Brain microvascular endothelial cell (primary cell): ENCODE data around the gene PSTPIP1.
A peak's percentile ranks its signal among the peaks of the same experiment; 100 is the strongest.

Experiments used
- DNase-seq: peaks from one replicate; pipeline ENCODE4 v3.0.0-alpha.2; 2020
- H3K27ac ChIP-seq: fragments of 250-450 bp; sonication (Bioruptor Pico); 2 replicates; pipeline ENCODE4 v1.5.1; 2020; ENCODE audit warnings: mild to moderate bottlenecking, moderate library complexity
- H3K27me3 ChIP-seq: fragments of 250-450 bp; sonication (Bioruptor Pico); replicated peaks from 2 replicates; pipeline ENCODE4 v1.5.1; 2020; ENCODE audit warnings: mild to moderate bottlenecking
- H3K36me3 ChIP-seq: fragments of 250-450 bp; sonication (Bioruptor Pico); replicated peaks from 2 replicates; pipeline ENCODE4 v1.5.1; 2020; ENCODE audit warnings: mild to moderate bottlenecking
- H3K4me3 ChIP-seq: 2 replicates; pipeline ENCODE4 v1.5.1; 2011; ENCODE audit warnings: low read depth, mild to moderate bottlenecking, control low read depth, low read length, moderate library complexity
- CTCF ChIP-seq: IDR thresholded peaks from 2 replicates; pipeline ENCODE4 v1.5.1; 2011; ENCODE audit warnings: low read depth, mild to moderate bottlenecking, moderate library complexity, low read length, control low read depth, inconsistent platforms; ENCODE audit errors: missing control alignments
- in situ Hi-C: cut with HindIII; loops from 2 replicates; pipeline ENCODE4 v1.10.0; 2017; ENCODE audit warnings: low sequenced_read_pairs, low pct_ligation_motif_present

Gene PSTPIP1

GRCh38 chr15:77039217-77039533 lies 44.2 kb downstream of the PSTPIP1 start:
- no peak for TF ChIP-seq CTCF
- H3K36me3 ChIP-seq: peaks cover 2% of the 10 kb centered on the region
- in situ Hi-C loops: no loop called here
- no peak overlapping the region for H3K4me3 ChIP-seq
- H3K27ac ChIP-seq: no peak overlapping the region
- no peaks in the 10 kb centered on the region for H3K27me3 ChIP-seq
- no peak for DNase-seq

GRCh38 chr15:77039848-77040247 lies 44.9 kb downstream of the PSTPIP1 start:
- no peak overlapping the region for H3K27ac ChIP-seq
- TF ChIP-seq CTCF: no peak
- H3K36me3 ChIP-seq: peaks cover 8% of the 10 kb centered on the region
- in situ Hi-C loops: no loop called here
- no peak for DNase-seq
- no peak overlapping the region for H3K4me3 ChIP-seq
- H3K27me3 ChIP-seq: no peaks in the 10 kb centered on the region

GRCh38 chr15:77040673-77041072 lies 45.7 kb downstream of the PSTPIP1 start:
- in situ Hi-C loops: no loop called here
- Histone ChIP-seq H3K4me3 (no peak overlapping the region), H3K27me3 (no peaks in the 10 kb centered on the region), H3K36me3 (peaks cover 14% of the 10 kb centered on the region), H3K27ac (peak overlapping the region; percentile 2)
- peak; percentile 55 for DNase-seq
- no peak for TF ChIP-seq CTCF

- peaks cover 25% of the 10 kb centered on the region for H3K36me3 ChIP-seq
- H3K4me3 ChIP-seq: no peak overlapping the region
- H3K27me3 ChIP-seq: no peaks in the 10 kb centered on the region
- in situ Hi-C loops: no loop called here
- H3K27ac ChIP-seq: no peak overlapping the region
- DNase-seq: no peak
- TF ChIP-seq CTCF: no peak
Measured at GRCh38 chr15:77042245-77042919, 47.5 kb downstream of the PSTPIP1 start.

GRCh38 chr15:77042955-77043920 lies 48.3 kb downstream of the PSTPIP1 start:
- peaks cover 25% of the 10 kb centered on the region for H3K36me3 ChIP-seq
- no peak for TF ChIP-seq CTCF
- no peak for DNase-seq
- no peak overlapping the region for H3K4me3 ChIP-seq
- in situ Hi-C loops: no loop called here
- no peaks in the 10 kb centered on the region for H3K27me3 ChIP-seq
- H3K27ac ChIP-seq: no peak overlapping the region
